WTC11 (cell line): ENCODE results near the gene TTLL11.

Experiments used
- ESRRA ChIP-seq: sonication (generic); formaldehyde crosslinking; IDR thresholded peaks from 2 replicates; pipeline ENCODE4 v1.8.1; 2022; ENCODE audit warnings: mild to moderate bottlenecking, missing genetic modification reagents, borderline replicate concordance
- JUN ChIP-seq: sonication (generic); formaldehyde crosslinking; IDR thresholded peaks from 2 replicates; pipeline ENCODE4 v1.8.0; 2023; ENCODE audit warnings: mild to moderate bottlenecking, missing genetic modification reagents
- MXD4 ChIP-seq: fragments of 250-450 bp; sonication (Bioruptor Pico); IDR thresholded peaks from 2 replicates; pipeline ENCODE4 v1.8.0; 2021; ENCODE audit warnings: mild to moderate bottlenecking, moderate library complexity, borderline replicate concordance
- ZBTB21 ChIP-seq: sonication (generic); formaldehyde crosslinking; IDR thresholded peaks from 2 replicates; pipeline ENCODE4 v1.8.1; 2023; ENCODE audit warnings: mild to moderate bottlenecking, missing genetic modification reagents, borderline replicate concordance
- TF ChIP-seq, protein P1 (sequence below): sonication (generic); formaldehyde crosslinking; IDR thresholded peaks from 2 replicates; pipeline ENCODE4 v1.8.0; 2022; ENCODE audit warnings: mild to moderate bottlenecking, missing genetic modification reagents
- TF ChIP-seq, protein P2 (sequence below): sonication (generic); formaldehyde crosslinking; IDR thresholded peaks from 2 replicates; pipeline ENCODE4 v1.8.0; 2022; ENCODE audit warnings: mild to moderate bottlenecking, missing genetic modification reagents
- TF ChIP-seq, protein P3 (sequence below): fragments of 200-600 bp; IDR thresholded peaks from 2 replicates; pipeline ENCODE4 v1.8.0; 2022; ENCODE audit warnings: antibody characterized with exemption

DNA sequence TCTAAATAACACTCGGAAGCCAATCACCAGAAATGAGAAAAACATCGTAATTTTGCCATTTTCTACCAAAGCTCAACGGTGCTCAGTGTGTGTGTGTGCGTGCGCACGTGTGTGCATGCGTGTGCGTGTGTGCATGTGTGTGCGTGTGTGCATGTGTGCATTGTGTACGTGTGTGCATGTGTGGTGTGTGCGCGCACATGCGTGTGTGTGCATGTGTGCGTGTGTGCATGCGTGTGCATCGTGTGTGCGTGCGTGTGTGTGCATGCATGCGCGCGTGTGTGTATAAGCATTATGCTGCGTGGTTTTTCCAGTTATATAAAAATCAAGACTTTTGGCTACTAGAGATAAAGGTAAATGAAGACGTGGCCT is 276.7 kb downstream of the TTLL11 start:
- TF ChIP-seq JUN (CRISPR knock-in tag) (no peak), ZBTB21 (no peak), MXD4 (CRISPR knock-in tag) (no peak), ESRRA (CRISPR knock-in tag) (no peak)
- TF ChIP-seq, protein P1, sequence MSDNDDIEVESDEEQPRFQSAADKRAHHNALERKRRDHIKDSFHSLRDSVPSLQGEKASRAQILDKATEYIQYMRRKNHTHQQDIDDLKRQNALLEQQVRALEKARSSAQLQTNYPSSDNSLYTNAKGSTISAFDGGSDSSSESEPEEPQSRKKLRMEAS, result no peak
- TF ChIP-seq, protein P2, sequence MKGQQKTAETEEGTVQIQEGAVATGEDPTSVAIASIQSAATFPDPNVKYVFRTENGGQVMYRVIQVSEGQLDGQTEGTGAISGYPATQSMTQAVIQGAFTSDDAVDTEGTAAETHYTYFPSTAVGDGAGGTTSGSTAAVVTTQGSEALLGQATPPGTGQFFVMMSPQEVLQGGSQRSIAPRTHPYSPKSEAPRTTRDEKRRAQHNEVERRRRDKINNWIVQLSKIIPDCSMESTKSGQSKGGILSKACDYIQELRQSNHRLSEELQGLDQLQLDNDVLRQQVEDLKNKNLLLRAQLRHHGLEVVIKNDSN, result no peak
- TF ChIP-seq, protein P3, sequence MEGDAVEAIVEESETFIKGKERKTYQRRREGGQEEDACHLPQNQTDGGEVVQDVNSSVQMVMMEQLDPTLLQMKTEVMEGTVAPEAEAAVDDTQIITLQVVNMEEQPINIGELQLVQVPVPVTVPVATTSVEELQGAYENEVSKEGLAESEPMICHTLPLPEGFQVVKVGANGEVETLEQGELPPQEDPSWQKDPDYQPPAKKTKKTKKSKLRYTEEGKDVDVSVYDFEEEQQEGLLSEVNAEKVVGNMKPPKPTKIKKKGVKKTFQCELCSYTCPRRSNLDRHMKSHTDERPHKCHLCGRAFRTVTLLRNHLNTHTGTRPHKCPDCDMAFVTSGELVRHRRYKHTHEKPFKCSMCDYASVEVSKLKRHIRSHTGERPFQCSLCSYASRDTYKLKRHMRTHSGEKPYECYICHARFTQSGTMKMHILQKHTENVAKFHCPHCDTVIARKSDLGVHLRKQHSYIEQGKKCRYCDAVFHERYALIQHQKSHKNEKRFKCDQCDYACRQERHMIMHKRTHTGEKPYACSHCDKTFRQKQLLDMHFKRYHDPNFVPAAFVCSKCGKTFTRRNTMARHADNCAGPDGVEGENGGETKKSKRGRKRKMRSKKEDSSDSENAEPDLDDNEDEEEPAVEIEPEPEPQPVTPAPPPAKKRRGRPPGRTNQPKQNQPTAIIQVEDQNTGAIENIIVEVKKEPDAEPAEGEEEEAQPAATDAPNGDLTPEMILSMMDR, result no peak
